HFF-Myc (cell line): ENCODE results near the gene CUBN.

Experiments
- DNase-seq: peaks from one replicate; pipeline ENCODE4 v3.0.0-alpha.2; 2011; ENCODE audit warnings: low read depth; ENCODE audit errors: extremely low read depth
- H3K4me3 ChIP-seq: replicated peaks from 2 replicates; pipeline ENCODE4 v1.5.1; 2011; ENCODE audit warnings: low read depth, mild to moderate bottlenecking, control low read depth, low read length
- TF ChIP-seq, protein P1 (sequence below): IDR thresholded peaks from 2 replicates; pipeline ENCODE4 v1.5.1; 2012; ENCODE audit warnings: mild to moderate bottlenecking, low read depth, low read length, control low read depth; ENCODE audit errors: missing control alignments

The CUBN gene

GRCh38 chr10:17129741-17130140 is at the start of gene CUBN:
Gene CUBN, minus strand, starts transcription at chr10:17129811. Its CDS starts 46 bp downstream, at chr10:17129765.
- TF ChIP-seq, protein P1, sequence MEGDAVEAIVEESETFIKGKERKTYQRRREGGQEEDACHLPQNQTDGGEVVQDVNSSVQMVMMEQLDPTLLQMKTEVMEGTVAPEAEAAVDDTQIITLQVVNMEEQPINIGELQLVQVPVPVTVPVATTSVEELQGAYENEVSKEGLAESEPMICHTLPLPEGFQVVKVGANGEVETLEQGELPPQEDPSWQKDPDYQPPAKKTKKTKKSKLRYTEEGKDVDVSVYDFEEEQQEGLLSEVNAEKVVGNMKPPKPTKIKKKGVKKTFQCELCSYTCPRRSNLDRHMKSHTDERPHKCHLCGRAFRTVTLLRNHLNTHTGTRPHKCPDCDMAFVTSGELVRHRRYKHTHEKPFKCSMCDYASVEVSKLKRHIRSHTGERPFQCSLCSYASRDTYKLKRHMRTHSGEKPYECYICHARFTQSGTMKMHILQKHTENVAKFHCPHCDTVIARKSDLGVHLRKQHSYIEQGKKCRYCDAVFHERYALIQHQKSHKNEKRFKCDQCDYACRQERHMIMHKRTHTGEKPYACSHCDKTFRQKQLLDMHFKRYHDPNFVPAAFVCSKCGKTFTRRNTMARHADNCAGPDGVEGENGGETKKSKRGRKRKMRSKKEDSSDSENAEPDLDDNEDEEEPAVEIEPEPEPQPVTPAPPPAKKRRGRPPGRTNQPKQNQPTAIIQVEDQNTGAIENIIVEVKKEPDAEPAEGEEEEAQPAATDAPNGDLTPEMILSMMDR: no peak
- H3K4me3 ChIP-seq: no peak within 1 kb of the TSS
- DNase-seq: no peak

- TF ChIP-seq, protein P1: no peak
These were observed 49.4 kb upstream of the CUBN start for GRCh38 chr10:17179002-17179401.

GRCh38 chr10:17178006-17178405 is 48.4 kb upstream of the CUBN start:
- H3K4me3 ChIP-seq: no peak overlapping the region
- TF ChIP-seq, protein P1: no peak
- DNase-seq: no peak

More at GRCh38 chr10:17179002-17179401, 49.4 kb upstream of the CUBN start:
- no peak for DNase-seq
- no peak overlapping the region for H3K4me3 ChIP-seq

- TF ChIP-seq, protein P1: no peak
- H3K4me3 ChIP-seq: no peak overlapping the region
- DNase-seq: no peak
These were observed 47.4 kb upstream of the CUBN start for GRCh38 chr10:17177014-17177413.

- no peak for DNase-seq
- TF ChIP-seq, protein P1: no peak
- no peak overlapping the region for H3K4me3 ChIP-seq
These were observed 46.5 kb upstream of the CUBN start for GRCh38 chr10:17176091-17176490.

- no peak overlapping the region for H3K4me3 ChIP-seq
- TF ChIP-seq, protein P1: no peak
- no peak for DNase-seq
These were observed 45.9 kb upstream of the CUBN start for GRCh38 chr10:17175551-17175950.

- no peak overlapping the region for H3K4me3 ChIP-seq
- TF ChIP-seq, protein P1: no peak
- DNase-seq: no peak
These were observed 45.0 kb upstream of the CUBN start for GRCh38 chr10:17174626-17175025.
